GM19467 (cell line): ENCODE results near the gene TMPRSS7.

Source experiments
- ATAC-seq: cut with Tn5 transposase; IDR thresholded peaks from one replicate; pipeline ENCODE4 v1.9.1; 2021; ENCODE audit warnings: mild to moderate bottlenecking, moderate library complexity; ENCODE audit not compliant: unreplicated experiment

TMPRSS7 gene

DNA sequence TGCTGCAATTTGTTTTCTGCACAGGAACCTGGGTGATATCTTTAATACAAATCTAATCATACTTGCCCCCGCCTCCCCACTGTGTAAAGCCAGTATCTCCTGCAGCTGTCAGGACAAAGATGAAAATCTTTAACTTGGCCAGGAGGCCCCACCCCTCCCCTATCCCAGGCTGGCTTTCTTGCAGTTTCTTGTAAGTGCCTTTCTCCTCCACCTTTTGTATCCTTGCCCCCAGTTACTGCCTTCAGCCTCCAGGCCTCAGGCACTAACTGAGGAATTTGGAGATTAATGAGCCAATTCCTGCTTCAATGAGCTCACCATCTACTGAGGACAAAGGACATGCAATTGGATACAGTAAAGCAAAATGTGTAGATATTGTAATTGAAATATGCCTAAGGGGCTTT is 92.0 kb downstream of the TMPRSS7 start:
- no peak for ATAC-seq

DNA sequence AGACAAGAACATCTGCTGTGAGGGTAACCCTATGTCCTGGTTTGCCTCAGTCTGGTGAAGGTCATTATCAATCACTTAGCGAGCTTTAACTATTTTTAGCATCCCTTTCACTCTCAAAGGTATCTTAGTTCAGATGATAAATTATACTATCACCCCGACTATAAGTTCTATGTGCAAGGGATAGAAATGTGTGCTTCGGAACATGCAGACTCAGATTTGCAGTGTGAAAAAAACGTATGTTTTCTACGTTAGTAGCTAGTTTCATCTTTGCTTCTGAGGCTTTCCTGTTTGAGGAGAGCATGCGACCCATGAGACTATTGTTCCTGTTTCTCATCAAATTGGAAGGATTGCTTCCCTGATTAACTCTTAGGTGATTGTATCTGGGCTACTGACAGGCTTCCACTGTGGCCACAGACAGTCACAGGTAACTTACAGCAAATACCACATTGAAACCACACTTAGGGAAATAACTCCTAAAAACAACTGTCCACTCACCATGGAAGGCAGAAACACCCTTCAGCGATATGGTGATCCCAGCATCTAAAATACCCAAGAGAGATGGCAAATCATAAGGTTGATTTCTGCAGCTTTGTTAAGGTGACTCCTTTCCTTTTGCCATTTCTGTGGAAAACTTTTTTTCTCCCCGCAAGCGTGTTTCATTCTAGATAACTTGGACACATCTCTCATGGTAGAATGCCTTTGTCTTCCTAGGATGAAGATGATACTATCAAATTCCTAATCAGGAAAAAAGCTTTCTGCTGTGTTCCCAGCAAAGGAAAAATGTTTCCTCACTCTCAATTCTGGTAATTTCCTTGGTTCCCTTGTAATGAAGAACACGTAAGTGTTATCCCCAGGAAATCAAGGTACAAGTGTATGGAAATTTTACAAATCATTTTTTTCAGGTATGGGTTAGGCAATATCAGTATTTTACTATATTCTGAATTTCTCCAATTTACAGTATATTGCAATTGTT is 93.3 kb downstream of the TMPRSS7 start:
- ATAC-seq, result no peak

DNA sequence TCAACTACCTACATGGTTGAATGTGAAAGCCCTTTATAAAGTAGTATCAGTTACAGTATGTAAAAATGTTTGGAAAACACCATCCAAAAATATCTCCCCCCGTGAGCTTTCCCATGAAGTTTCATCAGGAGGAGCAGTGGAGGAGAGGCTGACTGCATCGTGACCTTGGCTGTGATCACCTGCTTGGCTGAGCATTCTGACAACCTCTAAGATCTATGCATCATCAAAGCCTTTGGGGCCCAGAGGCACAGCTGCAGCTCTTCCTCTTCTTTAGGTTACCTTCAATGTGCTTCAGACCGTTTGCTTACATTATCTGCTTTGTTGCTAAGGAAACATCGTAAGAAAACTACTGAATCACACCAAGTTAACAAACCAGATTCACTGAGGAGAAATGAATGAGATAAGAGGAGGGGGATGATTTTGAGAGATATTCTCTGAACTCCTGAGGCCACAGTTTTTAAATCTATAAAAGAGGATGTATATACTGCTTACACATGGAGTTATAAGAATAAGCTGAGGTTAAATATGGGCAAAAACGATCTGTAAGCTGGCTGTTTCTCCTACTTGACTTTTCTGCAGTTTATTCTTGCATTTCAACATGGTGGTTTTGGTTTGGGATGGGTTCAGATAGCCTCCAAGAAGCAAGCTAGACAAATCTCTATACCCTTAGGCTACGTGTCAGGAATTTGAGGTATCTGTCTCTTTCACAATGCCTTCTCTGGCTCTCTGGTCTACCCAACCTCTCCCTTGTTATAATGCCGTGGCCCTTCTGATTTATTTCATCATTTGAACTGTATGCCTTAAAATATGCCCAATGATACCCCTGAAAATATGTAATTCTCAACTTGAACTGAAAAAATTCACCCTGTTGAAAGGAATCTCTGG is 94.5 kb downstream of the TMPRSS7 start:
- peak; percentile 50 for ATAC-seq

DNA sequence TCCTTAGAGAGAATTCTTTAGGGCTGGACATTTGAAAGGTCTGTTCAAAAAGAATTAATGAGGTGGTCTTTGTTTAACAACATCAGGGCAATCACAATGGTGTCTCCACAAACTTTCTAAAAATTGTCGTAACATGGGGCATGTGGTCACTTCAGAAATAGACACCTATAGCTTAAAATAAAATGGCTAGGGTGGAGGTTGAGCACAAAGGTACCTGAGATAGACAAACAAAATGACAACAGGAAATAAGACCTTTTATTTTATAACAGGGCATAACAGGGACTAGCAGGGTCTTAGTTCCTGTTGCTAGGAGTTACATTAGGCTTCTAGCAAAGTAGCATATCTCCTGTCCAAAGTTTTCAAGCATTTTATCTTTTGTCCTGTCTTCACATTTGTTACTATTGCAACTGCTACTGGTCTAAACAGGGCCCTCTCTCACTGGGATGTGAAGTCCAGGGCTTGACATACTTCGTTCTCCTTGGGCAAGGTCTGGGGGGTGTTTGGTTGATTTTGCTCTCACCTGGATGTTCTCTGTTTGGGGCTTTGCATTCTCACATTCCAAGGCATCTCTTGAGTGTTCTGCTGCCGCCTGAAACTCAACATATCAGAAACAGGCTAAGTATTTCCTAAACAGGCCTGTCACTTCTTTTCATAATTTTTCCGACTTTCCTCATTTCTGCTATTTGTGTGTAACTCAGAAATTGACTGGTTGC is 95.5 kb downstream of the TMPRSS7 start:
- no peak for ATAC-seq

DNA sequence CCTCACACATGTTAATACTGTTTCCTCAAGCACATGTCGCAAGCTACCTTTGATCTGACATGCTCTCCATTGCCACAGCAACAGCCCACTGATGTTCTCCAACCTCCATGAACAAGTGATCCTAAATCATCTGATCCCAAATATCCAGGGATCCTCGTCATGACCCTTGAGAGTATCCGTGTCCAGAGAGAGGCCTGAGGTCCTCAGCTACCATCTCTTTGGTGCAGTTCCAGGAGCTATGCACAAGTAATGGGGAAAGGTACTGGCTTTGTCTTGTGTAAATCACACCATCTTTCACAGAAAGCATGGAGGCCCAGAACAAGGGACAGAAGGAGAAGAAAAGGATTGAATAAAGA is 96.1 kb downstream of the TMPRSS7 start:
- ATAC-seq, result no peak
